ENCODE results near the gene NFATC2.
"Not testable (repeated sequence)": the region's sequence is repeated elsewhere in the genome, so short reads cannot be mapped to it uniquely, and the experiment has no call there.

The NFATC2 gene

GRCh38 chr20:51348876-51349275, 193.6 kb downstream of the NFATC2 start:
- DNase-seq: no peak

DNA sequence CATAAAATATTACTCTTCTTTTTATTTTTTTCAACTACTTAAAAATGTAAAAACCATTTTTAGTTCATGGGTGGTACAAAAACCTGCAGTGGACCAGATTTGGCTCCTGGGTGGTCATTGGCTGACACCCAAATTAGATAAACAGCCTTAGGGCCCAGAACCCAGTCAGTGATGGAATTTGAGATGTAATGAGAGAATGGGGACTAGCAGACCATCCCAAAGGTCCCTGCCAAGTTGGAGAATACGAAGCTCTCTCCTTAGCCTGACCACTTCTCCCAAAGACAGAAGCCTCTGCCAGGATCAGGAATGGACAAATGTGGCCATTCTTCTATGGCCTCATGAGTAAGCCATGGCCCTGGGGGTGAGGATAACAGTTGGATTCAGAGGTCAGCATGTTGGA, 194.7 kb downstream of the NFATC2 start:
- no peak for DNase-seq

- no peak for DNase-seq
Measured at GRCh38 chr20:51346686-51347485, 195.6 kb downstream of the NFATC2 start.

DNA sequence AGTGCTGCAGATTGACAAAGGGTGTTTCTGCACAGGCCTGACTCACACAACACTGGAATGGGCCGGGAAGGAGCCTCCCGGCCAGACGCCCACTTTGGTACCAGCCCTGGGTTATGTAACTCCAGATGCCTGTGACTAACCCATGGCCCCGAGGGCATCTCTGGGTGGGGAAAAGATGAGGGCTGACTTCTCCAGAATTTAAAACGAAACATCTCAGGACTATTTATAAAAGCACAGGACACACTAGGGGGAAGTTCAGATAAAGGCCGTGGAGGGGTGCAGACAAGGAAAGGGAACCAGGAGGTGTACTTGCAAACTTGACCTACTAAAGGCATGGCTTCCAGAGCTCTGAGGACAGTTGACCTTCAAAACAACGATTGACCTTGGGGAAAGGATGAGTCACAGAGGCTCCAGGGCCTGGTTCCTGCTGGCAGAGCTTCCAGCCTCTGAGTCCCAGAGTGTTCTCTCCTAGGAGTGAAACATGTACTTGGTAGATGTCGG, 196.9 kb downstream of the NFATC2 start:
- DNase-seq: no peak

- DNase-seq: not testable (repeated sequence)
Measured at GRCh38 chr20:51343802-51344201, 198.7 kb downstream of the NFATC2 start.

DNA sequence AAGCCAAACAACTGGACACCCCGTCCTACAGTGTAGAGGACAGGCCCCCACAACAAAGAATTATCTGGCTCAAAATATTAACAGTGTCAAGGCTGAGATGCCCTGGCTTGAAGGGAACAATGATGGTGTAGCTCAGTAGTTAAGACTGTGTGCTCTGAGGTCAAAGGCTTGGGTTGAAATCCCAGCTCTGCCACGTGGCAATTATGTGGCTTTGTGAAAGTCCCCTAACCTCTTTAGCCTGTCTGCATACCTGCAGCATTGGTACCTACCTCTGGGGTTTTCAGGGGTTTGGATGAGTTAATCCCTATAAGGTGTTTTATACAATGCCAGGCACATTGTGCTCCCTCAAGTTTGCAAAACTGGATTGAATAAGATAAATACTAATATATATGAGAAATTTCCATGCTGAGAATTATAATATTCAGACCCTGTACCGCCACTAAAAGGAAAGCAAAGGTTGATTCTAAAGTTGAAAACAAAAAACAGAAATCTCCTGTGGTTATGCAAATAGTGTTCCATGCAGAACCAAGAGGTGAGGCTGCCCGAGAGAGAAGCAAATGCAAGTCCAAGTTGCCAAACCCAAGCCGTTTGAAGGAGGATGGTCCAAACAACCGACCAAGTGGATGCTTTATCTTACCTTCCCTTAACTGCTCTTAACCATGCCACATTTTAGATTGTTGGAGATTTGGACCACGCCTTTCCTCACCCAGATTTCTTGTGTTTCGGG, 199.8 kb downstream of the NFATC2 start:
- no peak for DNase-seq

- no peak for DNase-seq
Measured at GRCh38 chr20:51341581-51341980, 200.9 kb downstream of the NFATC2 start.

- DNase-seq: no peak
Measured at GRCh38 chr20:51340451-51340840, 202.1 kb downstream of the NFATC2 start.

GRCh38 chr20:51339721-51340450, 202.6 kb downstream of the NFATC2 start:
- no peak for DNase-seq

DNA sequence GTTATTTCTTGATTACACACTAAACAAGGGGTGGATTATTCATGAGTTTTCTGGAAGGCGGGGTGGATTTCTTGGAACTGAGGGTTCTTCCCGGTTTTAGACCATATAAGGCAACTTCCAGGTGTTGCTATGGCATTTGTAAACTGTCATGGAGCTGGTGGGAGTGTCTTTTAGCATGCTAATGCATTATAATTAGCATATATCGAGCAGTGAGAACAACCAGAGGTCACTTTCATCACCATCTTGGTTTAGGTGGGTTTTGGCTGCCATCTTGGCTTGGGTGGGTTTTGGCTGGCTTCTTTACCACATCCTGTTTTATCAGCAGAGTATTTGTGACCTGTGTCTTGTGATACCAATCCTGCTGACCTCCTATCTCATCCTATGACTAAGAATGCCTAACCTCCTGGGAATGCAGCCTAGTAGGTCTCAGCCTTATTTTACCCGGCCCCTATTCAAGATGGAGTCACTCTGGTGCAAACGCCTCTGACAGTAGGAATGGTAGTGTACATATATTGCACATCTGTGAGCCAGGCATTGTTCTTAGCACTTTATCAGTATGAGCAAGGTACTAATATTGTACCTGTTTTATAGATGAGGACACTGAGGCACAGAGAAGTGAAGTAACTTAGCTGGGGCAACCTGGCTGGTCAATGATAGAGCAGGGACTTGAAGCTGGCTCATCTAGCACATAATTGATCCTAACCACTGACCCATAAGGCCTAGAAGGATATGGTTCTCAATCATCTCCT, 203.7 kb downstream of the NFATC2 start:
- DNase-seq: no peak

DNA sequence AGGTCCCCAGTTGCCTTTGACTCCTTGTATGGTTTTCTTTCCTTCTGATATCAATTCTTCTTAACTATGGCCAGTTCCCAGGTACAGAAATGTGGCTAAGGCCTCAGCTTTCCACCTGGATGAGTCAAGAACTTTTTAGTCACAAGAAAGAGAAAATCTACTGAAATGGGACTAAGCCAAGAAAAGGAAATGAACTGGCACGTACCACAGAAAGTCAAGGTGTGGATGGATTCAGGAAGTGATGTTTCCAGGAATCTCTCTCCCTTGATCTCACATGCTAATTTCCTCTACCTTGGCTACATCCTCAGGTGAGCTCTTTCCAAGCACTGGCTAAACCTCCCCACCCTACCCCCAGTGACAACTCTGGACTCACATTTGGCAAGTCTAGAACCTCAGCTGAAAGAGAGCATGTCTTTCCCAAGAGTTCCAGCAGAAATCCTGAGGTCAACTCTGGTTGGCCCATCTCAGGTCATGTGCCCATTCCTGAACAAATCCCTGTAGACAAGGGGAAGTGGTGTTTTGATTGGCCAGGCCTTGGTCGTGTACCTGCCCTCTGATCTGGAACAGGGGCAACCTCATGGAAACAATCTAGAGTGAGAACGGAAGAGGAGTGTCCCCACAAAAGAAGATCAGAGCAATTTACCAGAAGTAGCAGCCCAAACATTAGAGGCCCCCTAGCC, 205.3 kb downstream of the NFATC2 start:
- no peak for DNase-seq
